ENCODE data around the gene SLC25A10.
A peak's percentile ranks its signal among the peaks of the same experiment; 100 is the strongest.

SLC25A10 gene

GRCh38 chr17:81702934-81703746 lies 8.9 kb upstream of the SLC25A10 start, which contains the start of gene MRPL12:
Gene MRPL12, plus strand, starts transcription at chr17:81703367. Its CDS starts 135 bp downstream, at chr17:81703502.
- H3K4me2 ChIP-seq (ENCODE audit: low read depth, low read length) = peak within 1 kb of the TSS; percentile 99
- H3K79me2 ChIP-seq (ENCODE audit: low read length) = peaks cover 90% of the 10 kb centered on the region
- H3K36me3 ChIP-seq (replicated peaks; ENCODE audit: insufficient read depth, low read length) = peaks cover 18% of the 10 kb centered on the region
- peaks cover 16% of the 10 kb centered on the region for H3F3A ChIP-seq (ENCODE audit: insufficient read depth, low read length)
- H3K9me3 ChIP-seq (replicated peaks; ENCODE audit: insufficient read depth, low read length) = no peaks in the 10 kb centered on the region
- peak within 1 kb of the TSS; percentile 88; the same call in 1 of the 2 replicates for H3K27ac ChIP-seq (ENCODE audit: low read length)
- no peak for TF ChIP-seq EZH2phosphoT487 (IDR thresholded peaks at IDR 0.05; ENCODE audit: low read length)
- no peak for TF ChIP-seq CTCF (IDR thresholded peaks at IDR 0.05; ENCODE audit: low read length)
- TF ChIP-seq EZH2 (optimal IDR thresholded peaks at IDR 0.05; ENCODE audit: low read depth, low read length) = no peak
- H3K9ac ChIP-seq (ENCODE audit: low read length) = peak within 1 kb of the TSS; percentile 99
- no peaks in the 10 kb centered on the region; the same call in 1 of the 2 replicates for H4K20me1 ChIP-seq (ENCODE audit: insufficient read depth, low read length)
- H3K4me3 ChIP-seq (ENCODE audit: low read length) = peak within 1 kb of the TSS; percentile 97
- DNase-seq = peak; percentile 97
- H3K27me3 ChIP-seq (replicated peaks; ENCODE audit: insufficient read depth, low read length) = no peaks in the 10 kb centered on the region
- peaks cover 15% of the 10 kb centered on the region for H3K4me1 ChIP-seq (ENCODE audit: low read length)
- peak within 1 kb of the TSS; percentile 33; the same call in 1 of the 2 replicates for H2AFZ ChIP-seq (ENCODE audit: low read length)
- H3K9me2 ChIP-seq (replicated peaks; ENCODE audit: insufficient read depth, low read length) = no peaks in the 10 kb centered on the region

GRCh38 chr17:81703747-81704654 lies 8.1 kb upstream of the SLC25A10 start:
- DNase-seq = no peak
- H3K27me3 ChIP-seq (replicated peaks; ENCODE audit: insufficient read depth, low read length) = no peaks in the 10 kb centered on the region
- H3K4me1 ChIP-seq (ENCODE audit: low read length) = peaks cover 15% of the 10 kb centered on the region
- H3K9ac ChIP-seq (ENCODE audit: low read length) = peak overlapping the region; percentile 99
- peaks cover 18% of the 10 kb centered on the region for H3K36me3 ChIP-seq (replicated peaks; ENCODE audit: insufficient read depth, low read length)
- H3K9me2 ChIP-seq (replicated peaks; ENCODE audit: insufficient read depth, low read length) = no peaks in the 10 kb centered on the region
- H3K9me3 ChIP-seq (replicated peaks; ENCODE audit: insufficient read depth, low read length) = no peaks in the 10 kb centered on the region
- peaks cover 24% of the 10 kb centered on the region for H3F3A ChIP-seq (ENCODE audit: insufficient read depth, low read length)
- no peaks in the 10 kb centered on the region; the same call in 1 of the 2 replicates for H4K20me1 ChIP-seq (ENCODE audit: insufficient read depth, low read length)
- H3K4me2 ChIP-seq (ENCODE audit: low read depth, low read length) = peak overlapping the region; percentile 88
- TF ChIP-seq EZH2phosphoT487 (IDR thresholded peaks at IDR 0.05; ENCODE audit: low read length) (no peak), EZH2 (optimal IDR thresholded peaks at IDR 0.05; ENCODE audit: low read depth, low read length) (no peak), CTCF (IDR thresholded peaks at IDR 0.05; ENCODE audit: low read length) (no peak)
- H3K27ac ChIP-seq (ENCODE audit: low read length) = peak overlapping the region; percentile 88; the same call in 1 of the 2 replicates
- peak overlapping the region; percentile 97 for H3K4me3 ChIP-seq (ENCODE audit: low read length)
- H2AFZ ChIP-seq (ENCODE audit: low read length) = peak overlapping the region; percentile 15; the same call in 1 of the 2 replicates
- H3K79me2 ChIP-seq (ENCODE audit: low read length) = peaks cover 83% of the 10 kb centered on the region

GRCh38 chr17:81705518-81706231 lies 6.4 kb upstream of the SLC25A10 start:
- Histone ChIP-seq H3K79me2 (ENCODE audit: low read length) (peaks cover 70% of the 10 kb centered on the region), H3F3A (ENCODE audit: insufficient read depth, low read length) (peaks cover 28% of the 10 kb centered on the region), H3K9ac (ENCODE audit: low read length) (no peak overlapping the region), H3K4me2 (ENCODE audit: low read depth, low read length) (no peak overlapping the region), H4K20me1 (ENCODE audit: insufficient read depth, low read length) (no peaks in the 10 kb centered on the region; the same call in 1 of the 2 replicates), H3K36me3 (replicated peaks; ENCODE audit: insufficient read depth, low read length) (peaks cover 18% of the 10 kb centered on the region), H3K9me2 (replicated peaks; ENCODE audit: insufficient read depth, low read length) (no peaks in the 10 kb centered on the region), H3K4me3 (ENCODE audit: low read length) (no peak overlapping the region), H3K9me3 (replicated peaks; ENCODE audit: insufficient read depth, low read length) (no peaks in the 10 kb centered on the region), H2AFZ (ENCODE audit: low read length) (no peak overlapping the region), H3K27me3 (replicated peaks; ENCODE audit: insufficient read depth, low read length) (no peaks in the 10 kb centered on the region), H3K4me1 (ENCODE audit: low read length) (peaks cover 16% of the 10 kb centered on the region), H3K27ac (ENCODE audit: low read length) (no peak overlapping the region)
- no peak for TF ChIP-seq EZH2phosphoT487 (IDR thresholded peaks at IDR 0.05; ENCODE audit: low read length)
- TF ChIP-seq EZH2 (optimal IDR thresholded peaks at IDR 0.05; ENCODE audit: low read depth, low read length) = no peak
- TF ChIP-seq CTCF (IDR thresholded peaks at IDR 0.05; ENCODE audit: low read length) = no peak
- DNase-seq = no peak

All from MM.1S (cell line).